ENCODE measurements around the gene C1orf21. TPM values are rescaled to one million over a fixed set of nuclear protein-coding genes. Genes with fewer than 3 reads are reported as not detected.
A peak's percentile ranks its signal among the peaks of the same experiment; 100 is the strongest.

The C1orf21 gene
- total and polyA plus RNA-seq, 12 donors = 20.6 to 76.7 (median 67.5) TPM

- Histone ChIP-seq H3K4me1 (peaks cover 7 to 88% (median 53%) of the 10 kb centered on the region in 9 donors), H3K36me3 (no peaks in the 10 kb centered on the region), H3K4me3 (no peak overlapping the region), H3K9me3 (no peaks in the 10 kb centered on the region), H3K27ac (no peak overlapping the region), H3K27me3 (no peaks in the 10 kb centered on the region)
- intact Hi-C loops (cut with DNase I) = loop anchor here in 1 of 10 donors (10.0 kb wide), 1 partner anchor 169 kb away; no protein-coding TSS in a partner anchor
- TF ChIP-seq, protein P1, sequence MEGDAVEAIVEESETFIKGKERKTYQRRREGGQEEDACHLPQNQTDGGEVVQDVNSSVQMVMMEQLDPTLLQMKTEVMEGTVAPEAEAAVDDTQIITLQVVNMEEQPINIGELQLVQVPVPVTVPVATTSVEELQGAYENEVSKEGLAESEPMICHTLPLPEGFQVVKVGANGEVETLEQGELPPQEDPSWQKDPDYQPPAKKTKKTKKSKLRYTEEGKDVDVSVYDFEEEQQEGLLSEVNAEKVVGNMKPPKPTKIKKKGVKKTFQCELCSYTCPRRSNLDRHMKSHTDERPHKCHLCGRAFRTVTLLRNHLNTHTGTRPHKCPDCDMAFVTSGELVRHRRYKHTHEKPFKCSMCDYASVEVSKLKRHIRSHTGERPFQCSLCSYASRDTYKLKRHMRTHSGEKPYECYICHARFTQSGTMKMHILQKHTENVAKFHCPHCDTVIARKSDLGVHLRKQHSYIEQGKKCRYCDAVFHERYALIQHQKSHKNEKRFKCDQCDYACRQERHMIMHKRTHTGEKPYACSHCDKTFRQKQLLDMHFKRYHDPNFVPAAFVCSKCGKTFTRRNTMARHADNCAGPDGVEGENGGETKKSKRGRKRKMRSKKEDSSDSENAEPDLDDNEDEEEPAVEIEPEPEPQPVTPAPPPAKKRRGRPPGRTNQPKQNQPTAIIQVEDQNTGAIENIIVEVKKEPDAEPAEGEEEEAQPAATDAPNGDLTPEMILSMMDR (IDR thresholded peaks at IDR 0.05) = no peak
- ATAC-seq (no peak), DNase-seq (no peak)
- 49 to 98% methylated on average over 2 of the region's 2 CpGs for WGBS, 2 donors
These were observed 9.2 kb downstream of the C1orf21 start for GRCh38 chr1:184395937-184396480.

- Histone ChIP-seq H3K36me3 (no peaks in the 10 kb centered on the region), H3K27me3 (no peaks in the 10 kb centered on the region), H3K4me1 (peaks cover 0 to 77% (median 46%) of the 10 kb centered on the region in 9 donors), H3K27ac (peak overlapping the region in 4 of 10 donors; percentile 0 to 39 (median 6)), H3K4me3 (no peak overlapping the region), H3K9me3 (no peaks in the 10 kb centered on the region)
- peak in 7 of 8 donors; percentile 39 to 72 (median 64) for ATAC-seq
- TF ChIP-seq, protein P1 (IDR thresholded peaks at IDR 0.05) = no peak
- intact Hi-C loops (cut with DNase I) = loop anchor here in 1 of 10 donors (10.0 kb wide), 1 partner anchor 165 kb away; no protein-coding TSS in a partner anchor
- WGBS, 2 donors = 44 to 51% methylated on average over 5 of the region's 5 CpGs
- no peak for DNase-seq
These were observed 12.5 kb downstream of the C1orf21 start for GRCh38 chr1:184399192-184399847.

DNA sequence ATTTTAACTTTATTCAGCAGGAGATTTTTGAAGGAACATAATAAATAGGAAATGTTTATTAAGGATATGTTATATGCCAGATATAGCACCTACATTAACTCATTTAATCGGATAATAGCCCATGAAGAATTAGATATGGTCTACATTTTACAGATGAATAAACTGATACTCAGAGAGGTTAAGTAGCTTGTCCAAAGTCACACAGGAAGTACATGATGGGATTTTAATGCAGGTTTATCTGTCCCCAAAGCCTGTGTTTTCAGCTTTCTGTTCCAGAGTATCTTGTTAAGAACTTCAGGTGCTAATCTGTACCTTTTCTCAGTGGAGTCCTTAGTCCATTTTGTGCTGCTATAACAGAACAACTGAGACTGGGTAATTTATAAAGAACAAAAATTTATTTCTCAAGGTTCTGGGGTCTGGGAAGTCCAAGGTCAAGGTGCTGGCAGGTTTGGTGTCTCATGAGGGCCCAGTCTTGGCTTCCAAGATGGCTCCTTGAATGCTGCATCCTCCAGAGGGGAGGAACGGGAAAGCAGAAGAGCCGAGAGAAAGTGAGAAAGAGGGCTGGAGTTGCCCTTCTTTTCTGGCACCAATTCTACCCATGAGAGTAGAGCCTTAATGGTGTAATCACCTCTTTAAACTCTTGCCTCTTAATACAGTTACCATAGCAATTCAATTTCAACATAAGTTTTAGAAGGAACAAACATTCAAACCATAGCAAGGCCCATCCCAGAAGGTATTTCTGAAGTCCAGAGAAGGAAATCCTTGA lies 17.3 kb downstream of the C1orf21 start:
- Histone ChIP-seq H3K4me3 (no peak overlapping the region), H3K4me1 (peaks cover 6 to 87% (median 61%) of the 10 kb centered on the region in 9 donors), H3K36me3 (no peaks in the 10 kb centered on the region), H3K27ac (no peak overlapping the region), H3K9me3 (no peaks in the 10 kb centered on the region), H3K27me3 (no peaks in the 10 kb centered on the region)
- ATAC-seq (peak in 1 of 8 donors; percentile 49), DNase-seq (no peak)
- TF ChIP-seq, protein P1 (IDR thresholded peaks at IDR 0.05) = no peak
- WGBS, 2 donors = 90 to 97% methylated on average over 3 of the region's 3 CpGs
- intact Hi-C loops (cut with DNase I) = no loop called here

DNA sequence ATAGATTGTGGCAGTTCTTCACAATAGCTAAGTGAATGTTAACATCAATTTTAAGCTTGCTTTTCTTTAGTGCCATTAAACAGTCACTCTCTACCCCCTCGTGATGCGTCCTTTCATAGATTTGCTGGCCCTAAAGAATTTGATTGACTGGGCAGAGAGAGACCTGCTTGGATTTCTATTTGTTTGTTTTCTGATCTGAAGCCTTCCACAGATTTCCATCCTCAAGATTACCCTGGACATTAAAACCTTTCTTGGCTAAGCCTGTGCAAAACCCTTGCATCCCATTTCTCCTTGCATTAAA lies 17.8 kb downstream of the C1orf21 start:
- ATAC-seq (no peak), DNase-seq (no peak)
- TF ChIP-seq, protein P1 (IDR thresholded peaks at IDR 0.05) = no peak
- Histone ChIP-seq H3K36me3 (no peaks in the 10 kb centered on the region), H3K27ac (no peak overlapping the region), H3K4me1 (peaks cover 7 to 87% (median 61%) of the 10 kb centered on the region in 9 donors), H3K4me3 (no peak overlapping the region), H3K9me3 (no peaks in the 10 kb centered on the region), H3K27me3 (no peaks in the 10 kb centered on the region)
- 76 to 84% methylated on average over 2 of the region's 2 CpGs for WGBS, 2 donors
- intact Hi-C loops (cut with DNase I) = no loop called here

Measured in heart right ventricle (tissue), 16 donors.